Endothelial cell of umbilical vein (primary cell): ENCODE measurements around the gene PYY. TPM values are rescaled to one million over a fixed set of nuclear protein-coding genes. Genes with fewer than 3 reads are reported as not detected.

Source experiments
- BruUV-seq: library from RNA; stranded (reverse); fragments of 400-500 nt; replicated peaks from 2 replicates; lab custom pipeline; 2021; lab: Mats Ljungman, UMichigan
- CTCF ChIA-PET: fragments of 300-600, 350-600 bp; sonication (Branson Sonifier 250); formaldehyde crosslinking; loops from one replicate; lab custom pipeline; 2021; ENCODE audit warnings: antibody characterized with exemption, inconsistent platforms; lab: Charles Lee
- POLR2A ChIA-PET: fragments of 300-600, 350-600 bp; sonication (Branson Sonifier 250); formaldehyde crosslinking; loops from one replicate; lab custom pipeline; 2021; ENCODE audit warnings: antibody characterized with exemption, inconsistent platforms; lab: Charles Lee
- DNase-seq: peaks from one replicate; pipeline ENCODE4 v3.0.0-alpha.2; 2011; ENCODE audit warnings: low read depth, low spot score
- FAIRE-seq: peaks from 2 replicates; lab custom pipeline; 2011; peaks lifted over from hg19 to GRCh38; lab: Jason Lieb, UNC
- H2AFZ ChIP-seq: 2 replicates; pipeline ENCODE4 v1.6.0; 2012; ENCODE audit warnings: low read depth, low read length, control low read depth, inconsistent platforms
- H3K27ac ChIP-seq: 2 replicates; pipeline ENCODE4 v1.5.1; 2011; ENCODE audit warnings: low read depth, mild to moderate bottlenecking, control low read depth, low read length, moderate library complexity; ENCODE audit not compliant: insufficient read depth
- H3K27me3 ChIP-seq, 2 experiments: 2 replicates each; pipeline versions ENCODE4 v1.6.0 to v1.6.1; 2011; ENCODE audit warnings: low read length in 2 of 2, mixed read lengths in 1 of 2; ENCODE audit not compliant: control insufficient read depth in 2 of 2, insufficient read depth in 2 of 2
- H3K36me3 ChIP-seq, 2 experiments: 2 replicates in 1 of 2; 3 replicates in 1 of 2; pipeline ENCODE4 v1.5.1; 2011; ENCODE audit warnings: low read length in 2 of 2, mild to moderate bottlenecking in 1 of 2, moderate library complexity in 1 of 2; ENCODE audit not compliant: control insufficient read depth in 2 of 2, insufficient read depth in 2 of 2; ENCODE audit errors: extremely low read depth in 1 of 2
- H3K4me1 ChIP-seq: 3 replicates; pipeline ENCODE4 v1.5.1; 2011; ENCODE audit warnings: mild to moderate bottlenecking, low read length; ENCODE audit not compliant: control insufficient read depth, insufficient read depth; ENCODE audit errors: extremely low read depth
- H3K4me2 ChIP-seq: 2 replicates; pipeline ENCODE4 v1.6.1; 2011; ENCODE audit warnings: low read length, control low read depth, mixed read lengths; ENCODE audit not compliant: insufficient read depth
- H3K4me3 ChIP-seq, 3 experiments: fragments of 200-600 bp in 1 of 3; sonication (generic), shearing (Covaris generic) in 1 of 3; replicated peaks in 1 of 3; 2 replicates each; pipeline ENCODE4 v1.5.1; 2011 to 2016; ENCODE audit warnings: control low read depth in 3 of 3, low read length in 3 of 3, mild to moderate bottlenecking in 2 of 3, inconsistent platforms in 1 of 3, low read depth in 1 of 3, moderate library complexity in 1 of 3; ENCODE audit not compliant: insufficient read depth in 1 of 3
- H3K79me2 ChIP-seq: 2 replicates; pipeline ENCODE4 v1.6.0; 2012; ENCODE audit warnings: low read length, inconsistent platforms; ENCODE audit not compliant: control insufficient read depth, insufficient read depth
- H3K9ac ChIP-seq: replicated peaks from 2 replicates; pipeline ENCODE3; 2011; ENCODE audit warnings: low read length, control low read depth; ENCODE audit not compliant: insufficient read depth; ENCODE audit errors: extremely low read depth
- H3K9me1 ChIP-seq: replicated peaks from 3 replicates; pipeline ENCODE4 v1.6.0; 2011; ENCODE audit warnings: mild to moderate bottlenecking, low read length; ENCODE audit not compliant: control insufficient read depth, insufficient read depth; ENCODE audit errors: extremely low read depth
- H3K9me3 ChIP-seq: replicated peaks from 2 replicates; pipeline ENCODE4 v1.5.1; 2012; ENCODE audit warnings: low read length, inconsistent platforms; ENCODE audit not compliant: control insufficient read depth, insufficient read depth
- H4K20me1 ChIP-seq: replicated peaks from 2 replicates; pipeline ENCODE3; 2011; ENCODE audit warnings: mild to moderate bottlenecking, low read length; ENCODE audit not compliant: control insufficient read depth, insufficient read depth; ENCODE audit errors: extremely low read depth
- CTCF ChIP-seq, 2 donors: IDR thresholded peaks; 1 replicate in 1 of 2; 2 replicates in 1 of 2; pipeline ENCODE4 v1.5.1; 2011; ENCODE audit warnings: low read length in 2 of 2, mild to moderate bottlenecking in 2 of 2, moderate library complexity in 2 of 2, control low read depth in 1 of 2, inconsistent platforms in 1 of 2, low read depth in 1 of 2; ENCODE audit not compliant: insufficient read depth in 1 of 2; ENCODE audit errors: extremely low read depth in 1 of 2
- EZH2 ChIP-seq: IDR thresholded peaks from 2 replicates; pipeline ENCODE4 v1.6.1; 2012; ENCODE audit warnings: borderline replicate concordance, low read depth, mild to moderate bottlenecking, moderate library complexity, low read length, inconsistent platforms; ENCODE audit not compliant: severe bottlenecking
- FOS ChIP-seq: IDR thresholded peaks from 2 replicates; pipeline ENCODE4 v1.6.1; 2011; ENCODE audit warnings: mild to moderate bottlenecking, low read length, moderate library complexity, borderline replicate concordance; ENCODE audit not compliant: insufficient read depth
- GATA2 ChIP-seq: IDR thresholded peaks from 2 replicates; pipeline ENCODE4 v1.7.0; 2011; ENCODE audit warnings: low read depth, mild to moderate bottlenecking, moderate library complexity, mixed read lengths, low read length; ENCODE audit not compliant: insufficient read length, insufficient read depth
- JUN ChIP-seq: IDR thresholded peaks from 2 replicates; pipeline ENCODE4 v1.6.1; 2011; ENCODE audit warnings: borderline replicate concordance, low read depth; ENCODE audit not compliant: insufficient read length, insufficient read depth
- MAX ChIP-seq: IDR thresholded peaks from 2 replicates; pipeline ENCODE4 v1.6.1; 2011; ENCODE audit not compliant: insufficient read depth, insufficient read length
- MYC ChIP-seq: IDR thresholded peaks from one replicate; pipeline ENCODE4 v1.6.1; 2011; ENCODE audit warnings: mild to moderate bottlenecking, low read depth, low read length
- POLR2A ChIP-seq: IDR thresholded peaks from 2 replicates; pipeline ENCODE4 v1.6.1; 2012; ENCODE audit warnings: low read depth, mild to moderate bottlenecking, control low read depth, low read length
- POLR2AphosphoS5 ChIP-seq: IDR thresholded peaks from 2 replicates; pipeline ENCODE4 v1.6.1; 2012; ENCODE audit warnings: low read depth, mild to moderate bottlenecking, control low read depth, low read length, moderate library complexity; ENCODE audit not compliant: insufficient read depth
- dilution Hi-C: fragments of 300-500 bp; cut with MboI; formaldehyde crosslinking; loops from one replicate; pipeline ENCODE4 v1.15.0; 2019; ENCODE audit warnings: low sequenced_read_pairs; ENCODE audit not compliant: extremely low pct_ligation_motif_present
- intact Hi-C: fragments of 100-400 bp; cut with micrococcal nuclease; formaldehyde crosslinking; loops from one replicate; pipeline ENCODE4 v1.10.0; 2022
- polyA plus RNA-seq, 4 experiments: library from polyadenylated mRNA; depleted of rRNA in 3 of 4; stranded (reverse) in 3 of 4; unstranded in 1 of 4; fragments of >200 nt; gene quantifications; 2 replicates each; pipeline versions ENCODE4 v1.2.1 to v1.2.3, GENCODE V29; 2011 to 2012; ENCODE audit warnings: missing spikeins in 1 of 4
- total RNA-seq: library from RNA; stranded (reverse); gene quantifications from 2 replicates; pipeline ENCODE4 v1.2.3, GENCODE V29; 2021

Gene PYY
- total and polyA plus RNA-seq, 2 donors (not counting 3 experiments of a cell fraction or from before 2014, with no cell fraction given): not detected

GRCh38 chr17:44001461-44001920 lies 47.8 kb upstream of the PYY start:
- no peak for FAIRE-seq
- H3K9me3 ChIP-seq: no peaks in the 10 kb centered on the region
- H2AFZ ChIP-seq: no peak overlapping the region
- H3K36me3 ChIP-seq: no peaks in the 10 kb centered on the region
- peaks cover 29% of the 10 kb centered on the region for H3K4me1 ChIP-seq
- BruUV-seq: no TSS peak
- no peaks in the 10 kb centered on the region for H3K27me3 ChIP-seq
- H4K20me1 ChIP-seq: no peaks in the 10 kb centered on the region
- no peaks in the 10 kb centered on the region for H3K9me1 ChIP-seq
- CTCF ChIA-PET: interaction anchor here (0.8 to 2.5 kb wide), 3 partner anchors 58 to 91 kb away, joined by 3 to 14 read pairs (median 4); partner anchors contain the start of gene PPY
- no peak overlapping the region for H3K9ac ChIP-seq
- H3K79me2 ChIP-seq: peaks cover 9% of the 10 kb centered on the region
- no peak for DNase-seq
- POLR2A ChIA-PET: no interaction called here
- H3K4me3 ChIP-seq: no peak overlapping the region
- no peak for TF ChIP-seq JUN
- no peak for TF ChIP-seq EZH2
- no peak for TF ChIP-seq GATA2
- TF ChIP-seq POLR2AphosphoS5: no peak
- no peak for TF ChIP-seq FOS
- TF ChIP-seq MYC: no peak
- TF ChIP-seq POLR2A: no peak
- TF ChIP-seq MAX: no peak
- no peak for TF ChIP-seq CTCF (IDR thresholded peaks at IDR 0.05; ENCODE audit: extremely low read depth in 1 of 2, insufficient read depth in 1 of 2, low read depth in 1 of 2, low read length in 2 of 2)
- H3K27ac ChIP-seq: peak overlapping the region; percentile 65
- no peak overlapping the region for H3K4me2 ChIP-seq
- intact Hi-C loops (loop anchor here (10.0 kb wide), 1 partner anchor 113 kb away; no protein-coding TSS in a partner anchor), dilution Hi-C loops (no loop called here)
